Left kidney (tissue), 2 donors: ENCODE measurements around the gene PLSCR5. TPM values are rescaled to one million over a fixed set of nuclear protein-coding genes. Genes with fewer than 3 reads are reported as not detected.

Source experiments
- DNase-seq: peaks from one replicate; pipeline ENCODE4 v3.0.0-alpha.2; 2013
- polyA plus RNA-seq: library from polyadenylated mRNA; unstranded; fragments of 120-200 nt; gene quantifications from one replicate; pipeline ENCODE4 v1.2.1, GENCODE V29; 2013; ENCODE audit not compliant: insufficient read length

The PLSCR5 gene
- polyA plus RNA-seq, 1 donor, result not detected

DNA sequence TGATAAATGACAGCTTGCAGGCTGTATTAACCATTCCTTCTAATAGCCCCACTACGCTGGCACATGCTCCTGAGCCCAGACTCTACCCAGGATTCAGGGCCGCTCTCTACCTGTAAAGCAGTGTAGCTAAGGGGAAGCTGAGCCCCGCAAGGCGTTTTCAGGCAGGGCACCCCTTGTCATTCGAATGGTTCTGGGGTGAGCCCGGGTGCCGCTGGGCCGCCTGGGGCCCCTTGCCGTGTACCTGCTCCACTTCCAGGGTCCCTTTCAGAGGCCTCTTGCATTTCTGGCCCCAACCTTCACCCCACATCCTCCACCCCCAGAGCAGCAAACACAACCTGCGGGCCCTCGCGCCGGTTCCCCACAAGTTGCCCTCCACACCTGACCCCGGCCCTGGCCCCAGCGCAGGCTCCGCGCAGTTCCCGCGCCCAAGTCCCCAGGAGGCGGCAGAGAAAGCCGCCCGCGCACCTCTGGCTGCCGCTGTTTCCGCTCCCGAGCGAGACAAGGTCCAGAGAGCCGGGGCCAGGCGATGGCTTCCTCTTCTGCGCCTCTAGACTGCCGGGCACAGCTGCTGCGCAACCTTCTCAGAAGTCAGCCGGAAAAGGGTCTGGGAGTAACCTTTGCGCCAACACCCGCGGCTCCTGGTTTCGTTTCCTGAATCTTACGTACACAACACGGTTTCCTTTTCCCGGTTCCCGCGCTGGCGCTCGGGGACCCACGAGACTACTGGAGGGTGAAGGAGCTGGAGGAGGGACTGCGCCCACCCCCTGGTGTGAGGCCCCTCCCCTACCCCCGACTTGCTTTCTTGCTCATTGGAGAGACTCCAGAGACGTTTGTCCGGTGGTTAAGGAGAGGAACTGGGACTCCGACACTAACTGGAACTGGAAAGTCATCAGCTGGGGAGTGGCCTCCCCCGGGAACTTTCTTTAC is 60.9 kb downstream of the PLSCR5 start, which contains the start of gene PLSCR1:
PLSCR1 (minus strand) TSS at position 606 of the 927 bp plus-strand sequence. CDS start 8,055 bp downstream, outside the sequence.
- DNase-seq, result peak; percentile 93

DNA sequence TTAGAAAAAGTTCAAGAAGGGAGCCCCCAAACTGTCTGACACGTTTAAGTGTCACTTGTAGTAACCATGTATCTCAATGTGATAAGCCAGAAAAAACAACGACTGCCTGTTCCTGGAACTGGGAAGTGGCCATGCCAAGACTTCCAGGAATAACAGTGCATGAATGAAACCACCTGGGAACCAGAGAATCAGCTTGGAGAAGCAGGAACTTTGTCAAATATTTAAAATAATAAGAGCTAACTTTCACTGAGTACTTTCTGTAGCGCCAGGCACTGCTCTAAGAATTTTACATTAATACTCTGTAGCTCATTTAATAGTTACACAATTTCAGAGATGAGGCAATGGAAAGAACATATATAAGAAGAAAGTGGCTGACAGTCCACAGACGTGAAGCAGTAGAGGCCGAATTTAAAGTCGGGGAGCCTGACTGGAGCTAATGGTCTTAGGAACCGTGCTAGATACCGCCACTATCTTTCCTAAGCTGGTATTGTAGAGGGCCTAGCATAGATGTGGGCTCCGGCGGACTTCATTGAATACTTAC is 61.6 kb downstream of the PLSCR5 start:
- DNase-seq, result peak; percentile 34

DNA sequence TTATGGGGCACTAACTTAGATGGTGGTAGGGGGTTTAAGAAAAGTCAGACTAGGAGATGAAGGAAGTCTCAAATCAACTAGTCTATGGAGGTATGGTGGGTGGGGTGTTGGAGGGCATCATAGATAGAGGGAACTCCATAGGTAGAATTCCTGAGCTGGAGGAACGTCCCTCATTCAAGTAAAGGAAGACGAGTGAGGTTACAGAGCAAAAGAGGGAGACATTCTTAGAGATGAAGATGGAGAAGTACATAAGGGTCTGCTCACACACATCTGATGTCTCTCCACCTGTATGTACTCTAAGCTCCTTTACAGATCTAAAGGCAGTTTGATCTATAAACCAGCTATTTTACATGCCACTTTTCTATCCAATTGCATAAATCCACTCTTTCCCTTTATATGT is 62.2 kb downstream of the PLSCR5 start:
- no peak for DNase-seq

DNA sequence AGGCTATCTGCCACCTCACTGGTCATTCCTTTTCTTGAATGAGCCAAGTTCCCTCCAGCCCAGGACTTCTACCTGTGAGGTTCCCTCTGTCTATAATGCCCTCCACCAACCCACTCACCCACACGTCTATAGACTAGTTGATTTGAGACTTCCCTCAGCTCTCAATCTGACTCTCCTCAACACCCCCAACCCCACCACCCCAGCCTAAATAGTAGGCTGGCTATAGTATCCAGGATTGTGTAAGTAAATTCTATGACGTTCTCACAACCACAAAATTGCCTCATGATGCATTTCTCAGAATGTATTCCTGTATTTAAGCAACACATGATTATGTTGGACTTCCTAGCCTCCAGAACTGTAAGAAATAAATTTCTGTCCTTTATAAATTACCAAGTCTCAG is 63.0 kb downstream of the PLSCR5 start:
- DNase-seq, result no peak

DNA sequence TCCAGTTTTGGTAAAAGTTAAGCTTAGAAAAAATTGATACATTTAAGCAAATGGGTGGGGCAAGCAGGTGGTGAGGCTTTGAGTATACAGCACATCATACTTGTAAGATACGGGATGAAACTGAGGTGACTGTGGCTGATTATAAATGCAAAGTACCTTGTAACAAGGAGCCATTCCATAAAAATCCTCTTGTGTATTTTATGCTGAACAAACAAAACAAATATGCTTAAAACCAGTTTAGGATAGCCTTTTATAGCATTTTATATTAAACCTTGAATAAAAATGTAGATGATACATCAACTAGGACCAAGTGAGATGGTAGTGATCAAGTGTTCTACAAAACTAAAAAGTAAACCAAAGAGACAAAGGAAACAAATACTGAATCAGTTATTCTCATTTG is 64.2 kb downstream of the PLSCR5 start:
- no peak for DNase-seq

DNA sequence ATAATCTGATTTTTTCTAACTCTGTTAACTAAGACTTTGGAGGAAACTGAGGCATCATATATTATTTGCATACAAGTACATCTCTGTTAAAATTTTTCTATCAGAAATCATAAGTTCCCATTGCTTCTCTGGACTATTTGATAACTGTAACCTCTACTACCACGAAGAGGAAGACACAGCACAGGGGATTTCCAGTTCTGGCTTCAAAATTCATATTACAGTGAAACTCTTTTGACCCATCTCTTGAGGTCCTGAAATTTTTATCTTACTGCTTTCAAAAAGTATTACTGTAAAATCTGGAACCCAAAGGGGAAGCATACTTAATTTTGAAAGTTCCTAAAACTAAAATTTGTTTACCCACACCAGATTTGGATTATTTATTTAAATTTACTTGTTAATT is 64.9 kb downstream of the PLSCR5 start:
- no peak for DNase-seq

DNA sequence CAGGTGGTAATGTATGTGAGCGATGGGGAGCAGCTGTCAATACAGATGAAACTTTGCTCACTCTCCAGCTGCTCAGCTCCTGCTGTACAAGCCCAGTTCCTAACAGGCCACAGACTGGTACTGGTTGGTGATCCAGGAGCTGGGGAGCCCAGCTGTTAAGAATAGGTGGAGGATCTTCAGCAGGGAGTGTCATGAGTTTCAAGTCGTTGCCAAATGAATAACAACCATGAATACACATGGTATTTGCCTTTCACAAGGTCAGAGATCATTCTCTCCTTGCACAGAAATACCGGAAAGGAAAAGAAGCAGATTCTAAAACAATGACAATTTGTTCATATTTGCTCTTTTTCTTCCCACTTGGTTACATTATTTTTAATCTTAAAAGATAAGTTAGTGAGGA is 65.8 kb downstream of the PLSCR5 start:
- no peak for DNase-seq

DNA sequence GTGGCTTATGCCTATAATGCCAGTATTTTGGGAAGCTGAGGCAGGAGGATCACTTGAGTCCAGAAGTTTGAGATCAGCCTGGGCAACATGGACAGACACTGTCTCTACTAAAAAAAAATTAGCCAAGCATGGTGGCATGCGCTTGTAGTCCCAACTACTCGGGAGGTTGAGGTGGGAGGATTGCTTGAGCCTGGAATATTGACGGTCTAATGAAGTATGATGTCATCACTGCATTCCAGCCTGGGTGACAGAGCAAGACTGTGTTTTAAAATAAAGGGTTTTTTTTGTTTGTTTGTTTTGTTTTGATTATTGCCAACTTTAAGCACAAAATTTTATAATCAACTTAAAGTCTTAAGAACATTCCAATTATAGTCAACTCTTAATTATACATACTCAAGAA is 67.5 kb downstream of the PLSCR5 start:
- no peak for DNase-seq

DNA sequence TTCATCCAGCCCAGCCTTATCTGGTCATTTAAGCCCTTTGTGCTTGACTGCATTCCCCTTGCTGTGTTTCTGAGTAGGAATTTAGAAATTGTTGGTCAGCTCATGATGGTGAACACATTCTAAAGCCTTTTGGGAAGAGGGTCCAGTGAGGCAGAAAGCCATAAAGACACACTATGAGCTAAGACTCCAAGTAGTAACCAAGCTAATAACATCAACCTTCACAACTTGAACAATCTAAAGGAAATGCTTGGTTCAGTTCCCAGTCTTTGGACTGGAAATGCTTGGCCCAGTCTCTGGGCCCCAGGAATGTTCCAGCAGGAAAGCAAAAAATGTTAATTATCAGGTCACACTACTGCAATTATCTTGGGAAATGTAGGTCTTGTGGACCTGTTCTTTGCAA is 68.5 kb downstream of the PLSCR5 start:
- DNase-seq, result no peak

Other genes with a start within 250 kb of the PLSCR5 start
- gene PLSCR2, start 135.8 kb downstream of the PLSCR5 start, polyA plus RNA-seq, result 1.0 TPM
- gene PLSCR1, start 60.7 kb downstream of the PLSCR5 start, polyA plus RNA-seq, result 98.5 TPM